SK-N-SH (cell line): Measurements from ENCODE around the gene ABCF1. TPM values are rescaled to one million over a fixed set of nuclear protein-coding genes. Genes with fewer than 3 reads are reported as not detected.

ENCODE experiments used
- CTCF ChIA-PET: fragments of 300-600, 350-600 bp; formaldehyde crosslinking; extraction: SDS; loops from one replicate; lab custom pipeline; 2021; lab: Yijun Ruan, JAX
- POLR2A ChIA-PET: fragments of 350-600 bp; sonication (Branson Sonifier 250); formaldehyde crosslinking; extraction: SDS; loops from one replicate; lab custom pipeline; 2020; ENCODE audit warnings: antibody characterized with exemption, inconsistent platforms; lab: Yijun Ruan, JAX
- DNase-seq: peaks from one replicate; pipeline ENCODE4 v3.0.0; 2012
- H2AFZ ChIP-seq: fragments of 200-600 bp; sonication (generic); 2 replicates; pipeline ENCODE4 v1.8.1; 2016; ENCODE audit warnings: antibody characterized with exemption, mild to moderate bottlenecking, low read depth
- H3F3A ChIP-seq: fragments of 200-600 bp; sonication (generic); replicated peaks from 2 replicates; pipeline ENCODE3; 2016; ENCODE audit warnings: antibody characterized with exemption, mild to moderate bottlenecking; ENCODE audit not compliant: insufficient read depth
- H3K27ac ChIP-seq, 2 experiments: fragments of 200-500 bp in 1 of 2; fragments of 200-600 bp in 1 of 2; sonication (Bioruptor generic) in 1 of 2; sonication (generic), shearing (Covaris generic) in 1 of 2; 2 replicates each; pipeline versions ENCODE4 v1.5.1 to v1.6.1; 2014 to 2016; ENCODE audit warnings: low read depth in 2 of 2, inconsistent platforms in 1 of 2, low read length in 1 of 2, mild to moderate bottlenecking in 1 of 2, mixed read lengths in 1 of 2
- H3K27me3 ChIP-seq: fragments of 200-600 bp; sonication (generic), shearing (Covaris generic); 2 replicates; pipeline ENCODE4 v1.6.1; 2016; ENCODE audit warnings: mixed run types; ENCODE audit not compliant: insufficient read depth
- H3K36me3 ChIP-seq, 2 experiments: fragments of 200-500 bp in 1 of 2; fragments of 200-600 bp in 1 of 2; sonication (Bioruptor generic) in 1 of 2; sonication (generic) in 1 of 2; replicated peaks in 1 of 2; 2 replicates each; pipeline versions ENCODE3 to v1.5.1; 2014 to 2016; ENCODE audit warnings: low read length in 1 of 2, mild to moderate bottlenecking in 1 of 2; ENCODE audit not compliant: insufficient read depth in 2 of 2, control insufficient read depth in 1 of 2
- H3K4me1 ChIP-seq, 2 experiments: fragments of 200-500 bp in 1 of 2; fragments of 200-600 bp in 1 of 2; sonication (Bioruptor generic) in 1 of 2; sonication (generic), shearing (Covaris generic) in 1 of 2; 2 replicates each; pipeline versions ENCODE4 v1.5.1 to v1.6.1; 2014 to 2016; ENCODE audit warnings: low read depth in 1 of 2, low read length in 1 of 2, mixed run types in 1 of 2; ENCODE audit not compliant: insufficient read depth in 2 of 2, control insufficient read depth in 1 of 2
- H3K4me2 ChIP-seq: fragments of 200-600 bp; sonication (generic), shearing (Covaris generic); 2 replicates; pipeline ENCODE4 v1.6.1; 2017; ENCODE audit warnings: mixed run types
- H3K4me3 ChIP-seq, 2 experiments: fragments of 200-500 bp in 1 of 2; fragments of 200-600 bp in 1 of 2; sonication (Bioruptor generic) in 1 of 2; sonication (generic), shearing (Covaris generic) in 1 of 2; 2 replicates each; pipeline versions ENCODE4 v1.5.1 to v1.8.1; 2014 to 2016; ENCODE audit warnings: low read depth in 2 of 2, inconsistent platforms in 1 of 2, low read length in 1 of 2, mild to moderate bottlenecking in 1 of 2, mixed read lengths in 1 of 2, moderate library complexity in 1 of 2
- H3K79me2 ChIP-seq: fragments of 200-600 bp; sonication (generic); 2 replicates; pipeline ENCODE4 v1.8.1; 2017; ENCODE audit warnings: mild to moderate bottlenecking; ENCODE audit not compliant: insufficient read depth
- H3K9ac ChIP-seq: fragments of 200-600 bp; sonication (generic); 2 replicates; pipeline ENCODE4 v1.6.1; 2017; ENCODE audit warnings: mixed run types
- H3K9me2 ChIP-seq: fragments of 200-600 bp; sonication (generic); 2 replicates; pipeline ENCODE4 v1.6.1; 2017; ENCODE audit warnings: mixed run types
- H3K9me3 ChIP-seq: fragments of 200-600 bp; sonication (generic); 2 replicates; pipeline ENCODE4 v1.6.1; 2017; ENCODE audit warnings: mixed run types, mild to moderate bottlenecking, moderate library complexity
- H4K20me1 ChIP-seq: fragments of 200-600 bp; sonication (generic); 2 replicates; pipeline ENCODE4 v1.6.1; 2017; ENCODE audit warnings: mild to moderate bottlenecking, mixed run types; ENCODE audit not compliant: insufficient read depth
- CHD2 ChIP-seq: fragments of 150-350 bp; IDR thresholded peaks from 2 replicates; pipeline ENCODE4 v1.6.1; 2018; ENCODE audit warnings: low read length; ENCODE audit not compliant: partially characterized antibody
- ELF1 ChIP-seq: IDR thresholded peaks from 2 replicates; pipeline ENCODE4 v1.4.0; 2012
- FOSL2 ChIP-seq: IDR thresholded peaks from 2 replicates; pipeline ENCODE4 v1.4.0; 2012; ENCODE audit warnings: low read depth, mild to moderate bottlenecking, moderate library complexity, borderline replicate concordance
- FOXM1 ChIP-seq: IDR thresholded peaks from 2 replicates; pipeline ENCODE4 v1.4.0; 2012; ENCODE audit warnings: low read depth, mild to moderate bottlenecking
- GABPA ChIP-seq: IDR thresholded peaks from 2 replicates; pipeline ENCODE4 v1.4.0; 2012; ENCODE audit warnings: low read depth, mild to moderate bottlenecking
- JUND ChIP-seq: IDR thresholded peaks from 2 replicates; pipeline ENCODE4 v1.4.0; 2012
- MEF2A ChIP-seq: IDR thresholded peaks from 2 replicates; pipeline ENCODE4 v1.4.0; 2012; ENCODE audit warnings: low read depth, borderline replicate concordance
- MXI1 ChIP-seq: IDR thresholded peaks from 2 replicates; pipeline ENCODE4 v1.6.1; 2012; ENCODE audit warnings: mild to moderate bottlenecking, low read depth, low read length, improper control_type of control experiment
- POLR2AphosphoS5 ChIP-seq: IDR thresholded peaks from 2 replicates; pipeline ENCODE4 v1.6.1; 2012; ENCODE audit warnings: low read depth, low read length
- RAD21 ChIP-seq: IDR thresholded peaks from 2 replicates; pipeline ENCODE4 v1.6.1; 2012; ENCODE audit warnings: mild to moderate bottlenecking, low read length
- RXRA ChIP-seq: IDR thresholded peaks from 2 replicates; pipeline ENCODE4 v1.4.0; 2012; ENCODE audit warnings: low read depth, mild to moderate bottlenecking, borderline replicate concordance
- TAF1 ChIP-seq: IDR thresholded peaks from 2 replicates; pipeline ENCODE4 v1.6.1; 2012; ENCODE audit warnings: low read depth, mild to moderate bottlenecking, low read length, moderate library complexity, borderline replicate concordance
- TCF12 ChIP-seq: IDR thresholded peaks from 2 replicates; pipeline ENCODE4 v1.4.0; 2012
- TEAD4 ChIP-seq: IDR thresholded peaks from 2 replicates; pipeline ENCODE4 v1.4.0; 2012; ENCODE audit warnings: mild to moderate bottlenecking, borderline replicate concordance; ENCODE audit not compliant: insufficient read depth
- YY1 ChIP-seq: IDR thresholded peaks from 2 replicates; pipeline ENCODE4 v1.4.0; 2012; ENCODE audit warnings: low read depth, mild to moderate bottlenecking
- WGBS: methylation state at CpG from one replicate; pipeline ENCODE4 v1.1.6; 2017; ENCODE audit warnings: low lambda C conversion rate; 5-methylcytosine and 5-hydroxymethylcytosine counted together
- polyA plus RNA-seq, 3 experiments: library from polyadenylated mRNA; depleted of rRNA; stranded (reverse); fragments of >200 nt; gene quantifications; 2 replicates each; pipeline ENCODE4 v1.2.3, GENCODE V29; 2012
- TF ChIP-seq, protein P1 (sequence below): IDR thresholded peaks from 2 replicates; pipeline ENCODE4 v1.4.0; 2012; ENCODE audit warnings: low read depth
- TF ChIP-seq, protein P2 (sequence below): IDR thresholded peaks from 2 replicates; pipeline ENCODE4 v1.4.0; 2012; ENCODE audit warnings: low read depth, borderline replicate concordance
- TF ChIP-seq, protein P3 (sequence below): fragments of 200-600 bp; sonication (generic); IDR thresholded peaks from 2 replicates; pipeline ENCODE4 v1.6.1; 2017; ENCODE audit warnings: antibody characterized with exemption, mild to moderate bottlenecking, moderate library complexity
- TF ChIP-seq, protein P4 (sequence below): fragments of 150-350 bp; IDR thresholded peaks from 2 replicates; pipeline ENCODE4 v1.6.1; 2017; ENCODE audit warnings: antibody characterized with exemption, low read length, low read depth, borderline replicate concordance
- TF ChIP-seq, protein P5 (sequence below): IDR thresholded peaks from 2 replicates; pipeline ENCODE4 v1.6.1; 2012; ENCODE audit warnings: mild to moderate bottlenecking, low read depth, low read length, moderate library complexity

Gene ABCF1
- polyA plus RNA-seq, 1 of the 3 experiments (the other 2 are of a cell fraction): 53.4 TPM

DNA sequence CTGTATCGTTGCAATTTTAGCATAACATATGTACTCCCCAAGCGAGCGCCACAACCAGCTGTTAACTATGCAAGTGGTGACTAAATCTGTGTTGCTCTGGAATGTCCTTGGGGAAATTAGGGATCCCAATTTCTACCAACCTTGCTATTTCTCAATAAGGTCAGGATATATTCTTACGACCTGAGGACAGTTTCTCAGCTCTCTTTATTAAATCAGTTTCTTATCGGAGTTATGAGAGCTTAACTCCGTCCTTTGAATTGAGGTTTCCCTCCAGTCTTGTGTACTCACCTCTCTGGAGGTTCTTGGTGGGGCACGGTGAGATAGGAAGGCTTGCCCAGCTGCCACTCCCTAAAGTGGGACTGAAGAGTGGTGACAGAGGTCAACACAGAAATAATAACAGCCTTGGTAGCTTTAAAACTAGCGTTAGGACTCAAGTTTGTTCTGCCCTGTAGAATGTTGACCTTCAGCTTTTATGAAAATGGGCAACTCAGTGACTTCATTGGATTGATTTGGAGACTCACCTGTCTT lies 47.1 kb downstream of the ABCF1 start:
- Histone ChIP-seq H3K9ac (peak overlapping the region; percentile 71), H3K4me1 (peaks cover 16 to 21% of the 10 kb centered on the region in 2 experiments), H3K27ac (peak overlapping the region; percentile 96 to 98; a peak in 3 of 4 replicates), H3F3A (peaks cover 41% of the 10 kb centered on the region), H3K9me2 (no peaks in the 10 kb centered on the region), H4K20me1 (peaks cover 6% of the 10 kb centered on the region), H3K36me3 (peaks cover 37 to 53% of the 10 kb centered on the region in 2 experiments), H3K9me3 (no peaks in the 10 kb centered on the region), H3K4me3 (peak overlapping the region; percentile 75 to 77), H3K4me2 (peak overlapping the region; percentile 87), H2AFZ (peak overlapping the region; percentile 50), H3K79me2 (peaks cover 68% of the 10 kb centered on the region), H3K27me3 (no peaks in the 10 kb centered on the region)
- DNase-seq: no peak
- ChIA-PET CTCF (interaction anchor here (1.0 to 2.6 kb wide), 4 partner anchors 54 to 104 kb away, joined by 3 to 8 read pairs (median 6); partner anchors contain the start of gene DHX16), POLR2A (interaction anchor here (1.0 to 2.1 kb wide), 4 partner anchors 8 to 1085 kb away, joined by 3 to 14 read pairs (median 6); partner anchors contain the start of genes ABCF1 and ATAT1)
- no peak for TF ChIP-seq MXI1
- TF ChIP-seq POLR2AphosphoS5: no peak
- no peak for TF ChIP-seq FOSL2
- TF ChIP-seq, protein P1, sequence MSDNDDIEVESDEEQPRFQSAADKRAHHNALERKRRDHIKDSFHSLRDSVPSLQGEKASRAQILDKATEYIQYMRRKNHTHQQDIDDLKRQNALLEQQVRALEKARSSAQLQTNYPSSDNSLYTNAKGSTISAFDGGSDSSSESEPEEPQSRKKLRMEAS: no peak
- no peak for TF ChIP-seq CHD2
- TF ChIP-seq, protein P2, sequence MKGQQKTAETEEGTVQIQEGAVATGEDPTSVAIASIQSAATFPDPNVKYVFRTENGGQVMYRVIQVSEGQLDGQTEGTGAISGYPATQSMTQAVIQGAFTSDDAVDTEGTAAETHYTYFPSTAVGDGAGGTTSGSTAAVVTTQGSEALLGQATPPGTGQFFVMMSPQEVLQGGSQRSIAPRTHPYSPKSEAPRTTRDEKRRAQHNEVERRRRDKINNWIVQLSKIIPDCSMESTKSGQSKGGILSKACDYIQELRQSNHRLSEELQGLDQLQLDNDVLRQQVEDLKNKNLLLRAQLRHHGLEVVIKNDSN: no peak
- TF ChIP-seq, protein P3, sequence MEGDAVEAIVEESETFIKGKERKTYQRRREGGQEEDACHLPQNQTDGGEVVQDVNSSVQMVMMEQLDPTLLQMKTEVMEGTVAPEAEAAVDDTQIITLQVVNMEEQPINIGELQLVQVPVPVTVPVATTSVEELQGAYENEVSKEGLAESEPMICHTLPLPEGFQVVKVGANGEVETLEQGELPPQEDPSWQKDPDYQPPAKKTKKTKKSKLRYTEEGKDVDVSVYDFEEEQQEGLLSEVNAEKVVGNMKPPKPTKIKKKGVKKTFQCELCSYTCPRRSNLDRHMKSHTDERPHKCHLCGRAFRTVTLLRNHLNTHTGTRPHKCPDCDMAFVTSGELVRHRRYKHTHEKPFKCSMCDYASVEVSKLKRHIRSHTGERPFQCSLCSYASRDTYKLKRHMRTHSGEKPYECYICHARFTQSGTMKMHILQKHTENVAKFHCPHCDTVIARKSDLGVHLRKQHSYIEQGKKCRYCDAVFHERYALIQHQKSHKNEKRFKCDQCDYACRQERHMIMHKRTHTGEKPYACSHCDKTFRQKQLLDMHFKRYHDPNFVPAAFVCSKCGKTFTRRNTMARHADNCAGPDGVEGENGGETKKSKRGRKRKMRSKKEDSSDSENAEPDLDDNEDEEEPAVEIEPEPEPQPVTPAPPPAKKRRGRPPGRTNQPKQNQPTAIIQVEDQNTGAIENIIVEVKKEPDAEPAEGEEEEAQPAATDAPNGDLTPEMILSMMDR: no peak
- TF ChIP-seq ELF1: no peak
- TF ChIP-seq, protein P4, sequence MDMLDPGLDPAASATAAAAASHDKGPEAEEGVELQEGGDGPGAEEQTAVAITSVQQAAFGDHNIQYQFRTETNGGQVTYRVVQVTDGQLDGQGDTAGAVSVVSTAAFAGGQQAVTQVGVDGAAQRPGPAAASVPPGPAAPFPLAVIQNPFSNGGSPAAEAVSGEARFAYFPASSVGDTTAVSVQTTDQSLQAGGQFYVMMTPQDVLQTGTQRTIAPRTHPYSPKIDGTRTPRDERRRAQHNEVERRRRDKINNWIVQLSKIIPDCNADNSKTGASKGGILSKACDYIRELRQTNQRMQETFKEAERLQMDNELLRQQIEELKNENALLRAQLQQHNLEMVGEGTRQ: no peak
- no peak for TF ChIP-seq FOXM1
- TF ChIP-seq RAD21: no peak
- no peak for TF ChIP-seq TEAD4
- TF ChIP-seq, protein P5, sequence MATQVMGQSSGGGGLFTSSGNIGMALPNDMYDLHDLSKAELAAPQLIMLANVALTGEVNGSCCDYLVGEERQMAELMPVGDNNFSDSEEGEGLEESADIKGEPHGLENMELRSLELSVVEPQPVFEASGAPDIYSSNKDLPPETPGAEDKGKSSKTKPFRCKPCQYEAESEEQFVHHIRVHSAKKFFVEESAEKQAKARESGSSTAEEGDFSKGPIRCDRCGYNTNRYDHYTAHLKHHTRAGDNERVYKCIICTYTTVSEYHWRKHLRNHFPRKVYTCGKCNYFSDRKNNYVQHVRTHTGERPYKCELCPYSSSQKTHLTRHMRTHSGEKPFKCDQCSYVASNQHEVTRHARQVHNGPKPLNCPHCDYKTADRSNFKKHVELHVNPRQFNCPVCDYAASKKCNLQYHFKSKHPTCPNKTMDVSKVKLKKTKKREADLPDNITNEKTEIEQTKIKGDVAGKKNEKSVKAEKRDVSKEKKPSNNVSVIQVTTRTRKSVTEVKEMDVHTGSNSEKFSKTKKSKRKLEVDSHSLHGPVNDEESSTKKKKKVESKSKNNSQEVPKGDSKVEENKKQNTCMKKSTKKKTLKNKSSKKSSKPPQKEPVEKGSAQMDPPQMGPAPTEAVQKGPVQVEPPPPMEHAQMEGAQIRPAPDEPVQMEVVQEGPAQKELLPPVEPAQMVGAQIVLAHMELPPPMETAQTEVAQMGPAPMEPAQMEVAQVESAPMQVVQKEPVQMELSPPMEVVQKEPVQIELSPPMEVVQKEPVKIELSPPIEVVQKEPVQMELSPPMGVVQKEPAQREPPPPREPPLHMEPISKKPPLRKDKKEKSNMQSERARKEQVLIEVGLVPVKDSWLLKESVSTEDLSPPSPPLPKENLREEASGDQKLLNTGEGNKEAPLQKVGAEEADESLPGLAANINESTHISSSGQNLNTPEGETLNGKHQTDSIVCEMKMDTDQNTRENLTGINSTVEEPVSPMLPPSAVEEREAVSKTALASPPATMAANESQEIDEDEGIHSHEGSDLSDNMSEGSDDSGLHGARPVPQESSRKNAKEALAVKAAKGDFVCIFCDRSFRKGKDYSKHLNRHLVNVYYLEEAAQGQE: no peak
- no peak for TF ChIP-seq TAF1
- no peak for TF ChIP-seq GABPA
- no peak for TF ChIP-seq RXRA
- TF ChIP-seq YY1: no peak
- no peak for TF ChIP-seq TCF12
- no peak for TF ChIP-seq MEF2A
- TF ChIP-seq JUND: no peak
- 12% methylated on average over 8 of the region's 8 CpGs for WGBS
